Activated CD4-positive, alpha-beta T cell treated with anti-CD3 and anti-CD28 coated beads, Interleukin-10, Interleukin-2, amounts not matched to agents 100 ng/mL and 50 ng/mL, durations not matched to agents 16 hours and 8 hours (primary cell): ENCODE results near the gene VIPR1.

Source experiments
- DNase-seq: peaks from one replicate; pipeline ENCODE4 v3.0.0-alpha.2; 2020

VIPR1 gene

DNA sequence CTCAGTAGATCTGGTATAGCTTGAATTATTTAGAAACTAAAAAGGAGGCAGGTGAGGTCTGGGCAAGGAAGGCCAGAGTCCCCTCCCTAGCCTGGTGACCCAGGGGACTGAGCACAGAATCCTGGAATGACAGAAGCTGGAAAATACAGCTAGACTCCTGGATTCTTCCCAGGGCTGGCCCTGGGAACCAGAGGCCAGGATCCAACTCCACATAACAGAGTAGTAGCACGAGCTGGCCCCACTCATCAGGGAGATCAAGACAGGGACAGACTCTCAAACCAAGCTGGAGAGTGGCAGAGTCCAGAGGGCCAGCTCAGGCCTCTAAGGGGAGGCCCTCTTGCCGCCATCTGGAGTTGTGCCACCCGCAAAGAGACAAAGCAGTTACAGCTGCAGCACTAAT is 10.7 kb downstream of the VIPR1 start:
- DNase-seq = no peak

DNA sequence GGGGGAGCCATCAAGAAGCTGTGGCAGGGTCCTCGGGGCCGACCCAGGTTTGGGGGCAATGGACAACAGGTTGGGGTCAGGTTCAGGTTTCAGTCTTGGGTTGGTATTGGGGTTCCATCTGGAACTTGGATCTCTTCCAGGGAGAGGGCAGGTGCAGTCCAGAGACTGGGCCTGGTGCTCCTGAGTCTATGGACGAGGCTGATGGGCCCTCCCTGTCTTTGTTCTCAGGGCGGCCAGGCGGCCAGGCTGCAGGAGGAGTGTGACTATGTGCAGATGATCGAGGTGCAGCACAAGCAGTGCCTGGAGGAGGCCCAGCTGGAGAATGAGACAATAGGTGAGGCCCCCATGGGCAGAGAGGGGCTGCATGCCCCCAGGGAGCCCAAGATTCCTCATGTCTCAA is 11.1 kb downstream of the VIPR1 start:
- DNase-seq = no peak

DNA sequence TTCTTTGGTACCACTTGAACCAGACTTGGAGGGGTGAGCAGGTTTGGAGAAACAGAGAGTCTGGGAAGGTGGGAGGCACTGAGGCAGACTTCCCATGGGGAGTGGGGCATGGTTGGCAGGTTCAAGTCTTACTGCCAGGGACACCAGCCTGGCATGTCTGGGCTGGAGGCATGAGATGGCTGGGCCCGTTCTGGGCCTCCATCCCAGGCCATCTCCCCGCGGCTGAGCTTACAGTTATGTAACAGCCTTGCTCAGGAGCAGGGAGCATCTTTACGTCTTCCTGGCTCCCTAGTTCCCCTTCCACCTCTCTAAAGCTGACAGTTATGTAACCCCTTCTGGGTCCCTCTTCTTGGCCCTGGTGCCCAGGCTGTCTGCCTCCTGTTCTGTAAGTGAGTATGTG is 12.4 kb downstream of the VIPR1 start:
- no peak for DNase-seq

DNA sequence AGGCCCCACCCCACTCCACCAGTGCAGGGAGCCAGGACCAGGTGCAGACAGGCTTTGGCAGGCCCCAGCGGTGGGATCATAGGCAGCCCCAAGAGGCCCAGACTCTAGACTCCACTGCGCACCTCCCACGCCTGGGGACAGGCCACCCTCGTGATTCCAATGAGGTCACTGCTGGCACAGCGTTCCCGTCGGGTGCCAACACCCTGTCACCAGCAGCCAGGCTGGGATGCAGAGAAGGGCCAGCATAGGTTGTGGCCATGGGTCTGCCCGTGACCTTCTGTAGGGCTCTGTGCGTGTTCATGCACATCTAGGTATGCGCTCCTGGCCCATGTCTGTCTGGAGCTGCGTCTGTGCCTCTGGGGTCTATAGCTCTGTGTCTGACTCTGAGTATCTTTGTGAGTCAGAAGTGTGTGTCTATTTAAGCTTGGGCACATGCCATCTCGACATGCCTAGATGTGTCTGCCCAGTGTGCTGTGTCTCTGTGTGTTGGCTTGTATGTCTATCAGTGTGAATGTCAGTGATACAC is 13.0 kb downstream of the VIPR1 start:
- no peak for DNase-seq

DNA sequence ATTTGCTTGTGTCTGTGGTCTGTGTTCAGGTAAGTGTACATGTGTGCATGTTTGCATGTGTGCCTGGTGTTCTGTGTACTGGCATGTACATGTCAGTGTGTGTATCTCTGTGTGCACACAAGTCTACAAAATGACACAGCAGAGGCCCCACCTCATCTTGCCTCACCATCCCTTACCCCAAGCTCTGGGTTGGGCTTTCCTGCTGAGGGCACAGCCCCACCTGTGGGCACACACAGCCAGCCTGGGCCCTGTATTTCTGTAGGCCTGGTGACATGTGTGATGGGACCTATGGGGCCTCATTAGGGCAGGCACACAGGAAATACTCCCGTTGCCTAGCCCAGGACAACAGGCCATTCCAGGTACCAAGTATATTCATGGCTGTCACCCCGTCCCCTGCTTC is 13.5 kb downstream of the VIPR1 start:
- DNase-seq = no peak

DNA sequence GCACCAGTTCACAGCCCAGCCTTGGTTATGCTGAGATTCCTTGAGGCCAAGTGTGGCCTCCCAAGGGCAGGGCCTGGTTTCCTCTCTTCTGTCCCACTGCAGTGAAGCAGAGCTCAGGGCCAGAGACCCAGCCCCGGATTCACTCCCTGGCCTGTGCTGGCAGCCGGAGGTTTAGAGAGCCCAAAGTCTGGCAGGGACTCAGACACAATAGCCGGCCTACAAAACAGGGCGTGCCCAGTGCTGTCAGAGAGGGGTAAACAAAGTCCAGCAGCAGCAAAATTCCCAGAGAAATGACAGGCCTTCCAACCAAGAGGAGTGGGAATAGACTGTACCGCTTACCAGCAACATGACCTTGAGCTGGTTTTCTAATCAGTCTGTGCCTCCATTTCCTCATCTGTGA is 14.0 kb downstream of the VIPR1 start:
- DNase-seq = no peak

DNA sequence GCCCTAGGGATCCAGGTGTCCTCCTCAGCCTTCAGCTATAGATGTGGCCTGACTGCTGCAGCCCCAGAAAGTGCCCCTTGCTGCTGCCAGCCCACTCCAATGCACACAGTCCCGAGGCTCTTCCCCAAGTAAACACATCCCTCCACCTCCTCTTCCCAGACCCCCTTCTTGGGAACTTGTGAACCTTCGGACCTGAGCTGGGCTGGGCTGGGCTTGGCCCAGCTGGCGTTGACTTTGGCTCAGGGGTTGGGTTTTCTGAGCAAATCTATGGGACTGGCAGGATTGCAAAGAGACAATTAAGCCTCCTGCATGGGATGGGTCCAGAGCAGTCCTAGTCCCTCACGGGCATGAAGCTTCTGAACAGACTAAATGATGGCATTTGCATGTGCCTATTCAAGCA is 14.7 kb downstream of the VIPR1 start:
- DNase-seq = no peak

DNA sequence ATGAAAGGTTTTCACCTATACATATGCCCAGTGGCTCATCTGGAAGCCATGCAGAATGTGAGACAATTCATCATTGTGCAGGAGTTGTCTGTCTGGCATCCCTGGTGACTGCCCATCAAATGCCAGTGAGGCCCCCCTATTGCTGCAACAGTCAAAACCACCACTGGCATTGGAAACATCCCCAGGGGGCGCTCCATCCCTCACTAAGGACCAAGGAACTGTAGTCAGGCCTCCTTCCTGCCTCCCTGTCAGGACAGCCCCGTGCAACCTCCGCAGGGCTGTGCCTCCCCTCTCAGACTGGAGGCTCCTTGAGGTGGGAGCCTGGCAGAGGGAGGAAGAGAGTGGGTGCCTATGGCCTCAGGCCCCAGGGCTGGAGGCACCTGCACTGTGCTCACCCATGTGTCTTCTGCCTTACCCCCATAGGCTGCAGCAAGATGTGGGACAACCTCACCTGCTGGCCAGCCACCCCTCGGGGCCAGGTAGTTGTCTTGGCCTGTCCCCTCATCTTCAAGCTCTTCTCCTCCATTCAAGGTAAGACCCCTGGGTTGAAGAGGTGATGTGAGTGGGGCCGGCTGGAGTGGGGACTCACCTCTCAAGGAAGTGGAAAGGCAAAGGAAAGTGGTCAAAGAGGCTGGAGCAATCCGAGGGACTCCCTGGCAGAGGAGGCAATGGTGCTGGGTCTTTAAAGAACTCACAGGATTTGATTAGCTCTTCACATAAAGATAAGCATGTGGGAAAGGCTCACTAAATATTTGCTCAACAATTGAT is 16.5 kb downstream of the VIPR1 start:
- DNase-seq = no peak

DNA sequence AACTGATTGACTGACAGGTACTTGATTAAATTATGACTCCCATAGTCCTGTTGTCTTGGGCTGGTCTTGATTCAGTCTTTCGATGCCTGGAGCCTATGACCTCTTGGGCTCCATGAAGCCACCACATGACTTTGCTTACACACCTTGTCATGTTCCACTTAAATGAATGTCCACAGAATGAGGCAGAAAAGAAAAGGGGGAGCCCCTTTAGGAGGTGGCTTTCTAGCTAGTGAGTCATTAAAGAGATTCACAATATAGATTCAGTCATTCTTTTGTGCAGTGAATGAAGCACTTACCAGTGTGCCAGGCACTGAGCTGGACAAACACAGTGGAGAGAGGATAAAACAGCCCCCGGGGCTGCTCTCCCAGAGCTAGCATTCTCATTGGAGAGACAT is 17.1 kb downstream of the VIPR1 start:
- no peak for DNase-seq

DNA sequence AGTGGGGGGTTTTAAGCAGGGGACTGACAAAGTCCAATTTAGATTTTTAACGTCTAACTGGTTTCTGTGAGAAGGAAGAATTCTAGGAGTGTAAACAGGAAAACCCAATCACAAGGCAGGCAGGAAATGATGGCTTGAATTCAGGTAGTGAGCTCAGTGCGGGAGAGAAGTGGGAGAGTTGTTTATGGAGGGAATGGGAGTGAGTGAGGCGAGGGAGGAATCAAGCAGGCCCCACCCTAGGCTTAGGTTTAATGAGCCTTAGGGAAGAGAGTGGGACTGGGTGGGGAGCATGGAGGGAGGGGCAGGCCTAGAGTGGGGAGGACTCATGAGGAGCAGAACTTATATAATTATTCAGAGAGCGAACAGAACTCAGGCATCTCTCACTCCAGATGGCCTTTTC is 17.9 kb downstream of the VIPR1 start:
- DNase-seq = no peak

DNA sequence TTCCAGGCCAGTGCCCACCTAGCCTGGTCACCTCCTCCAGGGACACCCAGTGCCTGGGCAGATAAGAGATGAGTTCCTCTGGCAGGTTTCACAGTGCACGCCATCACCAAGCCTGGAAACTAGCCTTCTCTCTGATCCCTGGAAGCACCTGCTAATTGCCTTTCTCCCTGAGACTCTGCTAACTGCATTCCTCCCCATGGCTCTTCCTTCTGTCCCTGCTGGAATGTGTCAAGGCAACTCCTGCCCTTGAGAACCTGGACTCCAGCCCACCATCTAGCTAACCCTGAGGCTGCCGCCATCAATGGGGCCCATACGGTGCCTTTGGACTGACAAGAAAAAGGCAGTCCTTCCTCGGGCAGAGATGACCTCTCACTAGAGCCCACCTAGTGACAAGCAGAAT is 18.5 kb downstream of the VIPR1 start:
- no peak for DNase-seq

DNA sequence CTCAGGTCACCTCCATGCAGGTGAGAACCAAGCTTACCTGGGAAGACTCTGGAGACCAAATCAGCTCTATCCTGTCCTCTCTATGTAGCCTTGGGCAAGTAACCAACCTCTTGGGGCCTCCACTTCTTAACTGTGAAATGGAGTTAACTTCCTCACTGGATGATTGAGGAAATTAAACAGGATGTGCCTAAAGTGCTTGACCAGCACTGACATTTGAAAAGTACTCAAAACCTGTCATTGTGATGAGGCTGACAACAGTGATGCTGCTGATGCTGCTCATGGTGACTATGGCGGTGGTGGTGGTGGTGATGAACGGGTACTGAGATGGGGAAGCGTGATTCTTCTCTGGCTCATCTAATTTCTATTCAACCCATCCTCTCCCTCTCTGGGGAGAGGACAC is 22.3 kb downstream of the VIPR1 start:
- no peak for DNase-seq

DNA sequence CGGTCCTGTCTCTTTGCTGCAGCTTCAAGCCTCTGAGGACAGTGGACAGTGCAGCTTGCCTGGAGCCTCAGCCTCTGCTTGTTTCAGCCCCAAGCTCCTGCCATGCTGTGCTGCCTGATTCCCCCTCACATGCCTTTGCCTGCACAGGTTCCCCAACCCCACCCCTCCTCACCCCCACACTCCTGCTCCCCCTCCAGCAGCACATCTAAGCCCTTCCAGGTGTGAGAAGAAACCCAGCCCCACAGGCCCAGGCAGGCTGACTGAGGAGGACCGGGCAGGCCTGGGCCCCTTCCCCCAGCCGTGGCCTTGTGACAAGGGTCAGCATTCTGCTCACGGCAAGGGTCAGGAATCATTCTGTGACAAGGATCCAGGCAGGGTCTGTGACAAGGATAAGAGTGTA is 22.8 kb downstream of the VIPR1 start:
- DNase-seq = no peak

DNA sequence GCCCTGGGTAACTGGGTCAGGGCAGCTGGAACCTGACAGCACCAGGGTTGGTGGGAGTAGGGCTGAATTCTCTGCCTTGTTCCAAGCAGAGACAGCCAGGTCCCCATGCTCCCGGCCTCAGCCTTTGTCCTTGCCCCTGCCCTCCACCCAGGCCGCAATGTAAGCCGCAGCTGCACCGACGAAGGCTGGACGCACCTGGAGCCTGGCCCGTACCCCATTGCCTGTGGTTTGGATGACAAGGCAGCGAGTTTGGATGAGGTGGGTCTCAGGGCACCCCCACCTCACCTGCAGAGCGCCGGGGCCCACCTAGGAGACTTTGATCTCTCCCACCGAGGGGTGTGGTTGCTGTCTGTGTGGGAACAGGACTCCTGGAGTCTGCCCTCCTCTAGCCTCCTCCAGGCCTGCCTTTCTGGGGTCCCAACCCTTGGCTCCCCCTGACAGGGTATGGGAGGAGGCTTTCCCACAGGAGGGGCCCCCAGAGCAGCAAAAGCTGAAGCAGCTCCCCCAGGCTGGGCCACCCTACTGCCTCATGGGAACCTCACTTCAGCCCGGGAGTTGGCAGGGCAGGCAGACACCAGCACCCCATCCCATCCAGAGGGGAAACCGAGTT is 23.4 kb downstream of the VIPR1 start:
- no peak for DNase-seq

DNA sequence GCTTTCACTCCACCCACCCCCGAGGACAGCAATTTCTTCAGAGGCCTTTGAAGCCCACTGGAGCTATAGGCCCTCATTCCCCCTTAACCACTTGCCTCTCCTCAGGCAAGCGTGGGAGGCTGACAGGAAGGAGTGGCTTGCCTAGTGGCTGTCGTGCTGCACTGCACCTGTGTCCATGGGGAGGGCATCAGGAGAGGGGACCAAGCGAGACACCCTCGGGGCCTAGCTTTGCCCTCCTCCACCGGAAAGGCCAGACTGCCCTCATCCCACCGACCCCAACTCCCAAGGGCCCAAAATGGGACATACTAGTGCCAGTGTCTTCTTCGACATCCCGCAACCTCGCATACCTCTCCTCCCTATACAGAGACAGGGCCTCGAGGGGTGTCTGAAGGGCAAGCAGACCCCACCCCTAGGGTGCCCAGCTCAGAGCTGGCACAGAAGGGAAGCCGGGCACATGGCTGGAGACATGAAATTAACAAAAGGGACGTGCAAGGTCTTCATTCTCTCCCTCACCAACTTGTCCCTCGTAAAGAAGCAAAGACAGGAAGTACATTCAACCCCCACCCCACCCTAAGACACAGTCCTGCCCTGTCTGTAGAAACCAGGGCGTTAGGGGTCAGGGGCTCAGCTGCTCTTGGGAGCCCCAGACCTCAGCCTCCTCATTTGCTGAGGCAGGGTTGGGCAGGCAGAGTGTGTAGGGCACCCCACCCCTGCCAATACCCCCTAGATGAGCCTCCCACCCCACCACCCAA is 24.3 kb downstream of the VIPR1 start:
- peak; percentile 8 for DNase-seq

DNA sequence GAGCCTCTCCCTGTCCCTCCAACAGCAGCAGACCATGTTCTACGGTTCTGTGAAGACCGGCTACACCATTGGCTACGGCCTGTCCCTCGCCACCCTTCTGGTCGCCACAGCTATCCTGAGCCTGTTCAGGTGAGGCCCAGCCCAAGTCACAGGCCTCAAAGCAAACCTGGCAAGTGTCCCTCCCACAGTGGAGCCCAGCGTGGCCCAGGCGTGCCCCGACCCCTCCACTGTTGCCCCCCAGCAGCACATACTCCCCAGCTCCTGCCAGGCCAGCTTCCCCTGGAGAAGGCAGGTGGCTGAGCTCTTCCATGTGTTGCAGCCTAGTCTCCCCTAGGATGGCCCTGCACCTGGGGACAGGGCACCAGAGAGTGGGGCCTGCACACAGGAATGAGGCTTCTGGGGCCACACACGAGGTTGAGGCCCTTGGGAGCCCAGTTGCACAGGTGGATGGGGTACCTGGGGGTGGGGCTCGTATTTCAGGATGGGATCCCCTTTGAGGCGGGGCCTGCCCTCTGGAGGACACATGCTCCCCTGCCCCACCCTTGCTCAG is 25.0 kb downstream of the VIPR1 start:
- no peak for DNase-seq

DNA sequence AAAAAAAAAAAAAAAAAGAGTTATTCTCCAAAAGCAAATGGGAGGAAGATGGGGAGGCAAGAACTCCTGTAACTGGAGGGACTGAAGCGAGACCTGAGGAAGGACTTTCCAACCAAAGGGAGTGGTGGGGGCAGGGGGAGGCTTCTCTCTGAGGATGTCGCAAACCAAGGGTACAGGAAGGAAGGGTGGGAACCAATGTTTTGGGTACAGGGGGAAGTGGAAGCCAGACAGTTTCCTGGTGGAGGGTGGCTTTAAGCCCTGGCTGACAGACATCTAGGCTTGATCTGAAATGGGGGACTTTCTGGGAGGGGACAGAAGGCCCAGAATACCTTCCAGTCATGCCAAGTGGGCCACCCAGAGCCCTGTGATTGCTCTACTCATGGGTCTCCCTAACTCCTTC is 27.0 kb downstream of the VIPR1 start:
- no peak for DNase-seq

DNA sequence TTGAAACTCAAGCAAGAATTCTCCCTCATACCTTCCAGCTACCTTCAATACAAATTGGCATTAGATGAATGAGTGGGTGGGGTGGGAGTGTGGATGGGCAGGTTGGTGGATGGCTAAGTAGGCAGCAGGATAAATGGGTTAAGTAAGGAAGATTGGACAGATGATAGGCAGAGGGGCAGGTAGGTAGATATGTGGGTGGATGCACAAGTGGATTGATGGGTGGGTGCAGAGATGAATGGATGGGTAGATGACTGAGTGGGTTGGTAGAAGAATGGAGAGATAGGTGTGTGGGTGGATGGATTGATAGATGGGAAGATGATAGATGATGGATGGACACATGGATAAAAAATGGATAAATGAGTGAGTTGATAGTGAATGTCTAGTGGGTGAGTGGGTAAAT is 27.6 kb downstream of the VIPR1 start:
- no peak for DNase-seq

DNA sequence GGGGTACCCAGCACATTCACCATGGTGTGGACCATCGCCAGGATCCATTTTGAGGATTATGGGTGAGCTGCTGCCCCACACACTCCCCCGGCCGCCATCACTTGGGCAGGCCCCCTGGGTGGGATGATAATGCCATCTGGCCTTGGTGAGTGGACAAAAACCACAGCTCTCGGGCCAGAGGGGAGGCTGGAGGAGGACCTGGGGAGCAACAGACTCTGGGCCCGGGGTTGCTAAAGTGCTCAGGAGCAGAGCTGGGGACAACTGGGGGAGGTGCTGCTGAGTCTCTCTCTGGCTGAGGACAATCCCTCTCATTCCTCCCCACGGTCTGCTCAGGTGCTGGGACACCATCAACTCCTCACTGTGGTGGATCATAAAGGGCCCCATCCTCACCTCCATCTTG is 29.0 kb downstream of the VIPR1 start:
- DNase-seq = no peak

DNA sequence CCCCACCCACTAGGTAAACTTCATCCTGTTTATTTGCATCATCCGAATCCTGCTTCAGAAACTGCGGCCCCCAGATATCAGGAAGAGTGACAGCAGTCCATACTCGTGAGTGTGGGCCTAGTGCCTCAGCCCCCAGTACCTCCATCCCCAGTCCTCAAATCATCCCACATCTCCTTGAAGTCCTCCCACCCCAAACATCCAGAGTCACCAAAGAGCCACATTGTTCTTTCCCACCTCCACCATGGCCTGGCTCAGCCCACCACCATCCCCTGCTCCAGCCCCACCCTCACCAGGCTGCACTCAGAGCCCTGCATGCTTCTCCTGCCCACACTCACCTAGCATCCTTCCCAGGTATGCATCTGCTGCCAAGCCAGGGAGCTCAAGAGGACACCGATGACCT is 29.8 kb downstream of the VIPR1 start:
- DNase-seq = no peak

DNA sequence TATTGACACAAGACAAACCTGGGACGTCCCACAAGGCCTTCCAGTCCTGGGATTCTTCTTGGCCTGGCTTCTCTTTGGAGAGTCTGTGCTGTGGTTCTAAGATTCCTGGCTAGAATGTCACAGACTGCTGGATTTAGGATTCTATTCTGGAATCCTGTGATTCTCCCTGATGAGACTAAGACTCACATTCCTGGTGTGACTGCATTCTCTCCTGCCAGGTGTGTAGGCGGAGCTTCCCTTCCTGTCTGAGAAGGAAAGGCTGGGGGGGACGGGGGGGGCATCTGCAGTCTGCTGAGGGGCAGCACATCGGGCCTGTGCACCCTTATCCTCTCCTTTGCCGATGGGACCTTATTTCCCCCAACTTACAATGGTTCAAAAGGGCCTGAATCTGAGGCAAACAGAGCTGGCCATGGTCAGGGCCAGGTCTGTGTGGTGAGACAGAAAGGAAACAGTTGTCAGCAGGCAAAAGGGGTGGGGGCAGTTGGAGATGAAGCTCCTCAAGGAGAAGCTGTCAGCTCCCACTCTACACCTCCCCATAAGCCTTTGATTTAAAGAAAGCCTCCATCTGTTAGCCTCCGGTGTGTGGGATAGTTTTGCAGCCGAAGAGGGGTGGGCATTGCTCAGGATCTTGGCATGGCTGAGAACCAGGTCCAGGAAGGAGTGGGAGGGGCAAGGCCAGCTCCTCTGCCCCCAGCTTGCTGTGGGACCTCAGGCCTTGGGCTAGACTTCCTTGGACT is 30.9 kb downstream of the VIPR1 start:
- DNase-seq = no peak

DNA sequence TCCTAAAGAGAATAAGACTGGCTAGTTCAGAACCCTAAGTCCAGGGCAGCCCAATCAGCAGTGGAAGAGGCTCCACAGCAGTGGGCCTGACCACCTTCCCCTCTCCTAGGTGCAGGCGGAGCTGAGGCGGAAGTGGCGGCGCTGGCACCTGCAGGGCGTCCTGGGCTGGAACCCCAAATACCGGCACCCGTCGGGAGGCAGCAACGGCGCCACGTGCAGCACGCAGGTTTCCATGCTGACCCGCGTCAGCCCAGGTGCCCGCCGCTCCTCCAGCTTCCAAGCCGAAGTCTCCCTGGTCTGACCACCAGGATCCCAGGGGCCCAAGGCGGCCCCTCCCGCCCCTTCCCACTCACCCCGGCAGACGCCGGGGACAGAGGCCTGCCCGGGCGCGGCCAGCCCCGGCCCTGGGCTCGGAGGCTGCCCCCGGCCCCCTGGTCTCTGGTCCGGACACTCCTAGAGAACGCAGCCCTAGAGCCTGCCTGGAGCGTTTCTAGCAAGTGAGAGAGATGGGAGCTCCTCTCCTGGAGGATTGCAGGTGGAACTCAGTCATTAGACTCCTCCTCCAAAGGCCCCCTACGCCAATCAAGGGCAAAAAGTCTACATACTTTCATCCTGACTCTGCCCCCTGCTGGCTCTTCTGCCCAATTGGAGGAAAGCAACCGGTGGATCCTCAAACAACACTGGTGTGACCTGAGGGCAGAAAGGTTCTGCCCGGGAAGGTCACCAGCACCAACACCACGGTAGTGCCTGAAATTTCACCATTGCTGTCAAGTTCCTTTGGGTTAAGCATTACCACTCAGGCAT is 33.7 kb downstream of the VIPR1 start:
- DNase-seq = peak; percentile 42
